NCI-H2171 (cell line): ENCODE data around the gene TUBG1.
"Not testable (repeated sequence)": the region's sequence is repeated elsewhere in the genome, so short reads cannot be mapped to it uniquely, and the experiment has no call there.

Experiments used
- DNase-seq: peaks from one replicate; lab custom pipeline; 2025; lab: John Stamatoyannopoulos, UW

Gene TUBG1

DNA sequence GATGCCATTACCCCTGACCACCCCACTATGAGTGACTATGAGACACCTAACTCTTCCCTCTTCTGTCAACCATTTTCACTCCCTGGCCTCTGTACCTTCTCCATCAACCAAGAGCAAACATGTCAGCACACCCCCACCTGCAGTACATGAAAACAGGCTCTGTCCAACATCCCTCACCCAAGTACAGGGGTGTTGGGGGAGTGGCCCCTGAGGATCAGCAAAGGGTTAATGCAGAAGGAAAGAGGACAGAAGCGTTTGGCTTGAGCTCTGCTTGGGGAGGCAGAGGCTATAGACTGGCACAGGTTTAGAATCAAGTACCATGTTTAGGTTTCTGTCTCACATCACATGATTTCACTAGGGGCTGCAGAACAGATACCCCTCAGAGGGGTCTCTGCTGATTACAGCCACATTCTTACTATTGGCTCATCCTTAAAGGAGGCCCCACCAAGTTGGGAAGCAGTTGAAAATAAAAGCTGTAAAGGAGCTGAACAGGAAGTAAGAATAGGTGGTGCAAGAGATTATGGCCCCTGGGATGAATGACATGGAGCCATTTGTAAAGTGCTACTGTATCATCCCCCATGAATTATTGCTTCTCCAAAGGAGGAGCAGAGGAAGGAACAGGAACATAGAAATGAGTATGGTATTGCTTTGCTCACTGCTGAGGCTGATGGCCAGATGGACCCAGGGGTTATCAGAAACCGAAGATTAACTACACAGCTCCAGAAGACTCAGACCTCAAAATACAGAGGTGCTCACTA lies 29.5 kb upstream of the TUBG1 start:
- DNase-seq = no peak

- no peak for DNase-seq
These were observed 27.7 kb upstream of the TUBG1 start for GRCh38 chr17:42581744-42582270.

DNA sequence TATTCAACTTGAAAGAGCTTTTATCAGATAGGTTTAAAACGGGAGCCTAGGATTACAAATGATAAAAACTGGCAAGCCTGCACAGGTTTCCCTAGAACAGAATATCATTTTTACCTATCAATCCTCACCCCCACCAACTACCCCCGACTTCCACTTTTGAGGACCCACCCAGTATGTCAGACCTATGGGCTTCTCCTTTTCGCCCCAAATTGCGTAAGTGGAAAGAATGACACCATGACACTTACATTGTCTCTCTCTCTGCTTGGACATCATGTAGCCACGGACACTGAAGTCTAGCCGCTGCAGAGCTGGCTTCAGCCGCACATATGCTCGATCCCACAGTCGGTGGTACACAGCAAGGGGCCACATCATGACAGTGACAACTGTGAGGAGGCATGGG lies 24.6 kb upstream of the TUBG1 start:
- no peak for DNase-seq

DNA sequence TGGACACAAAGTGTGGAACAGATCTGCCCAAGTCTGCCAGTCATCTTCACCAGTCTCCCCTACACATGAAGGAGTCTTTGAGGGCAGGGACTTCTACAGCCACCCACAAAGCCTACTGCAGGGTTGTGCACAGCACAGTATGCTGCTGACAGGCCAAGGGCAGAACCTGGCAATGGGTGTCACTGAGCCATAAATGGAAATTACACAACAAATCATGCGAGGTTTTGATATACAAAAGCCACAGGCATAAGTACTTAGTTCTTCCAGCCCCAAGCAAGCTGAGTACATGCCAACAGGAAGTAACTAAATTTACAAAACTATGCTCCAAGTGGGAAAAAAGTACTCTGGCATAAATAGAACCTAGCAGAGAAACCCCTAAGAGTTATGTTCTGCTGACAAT lies 24.1 kb upstream of the TUBG1 start:
- no peak for DNase-seq

GRCh38 chr17:42586514-42587230 lies 22.8 kb upstream of the TUBG1 start:
- DNase-seq = no peak

DNA sequence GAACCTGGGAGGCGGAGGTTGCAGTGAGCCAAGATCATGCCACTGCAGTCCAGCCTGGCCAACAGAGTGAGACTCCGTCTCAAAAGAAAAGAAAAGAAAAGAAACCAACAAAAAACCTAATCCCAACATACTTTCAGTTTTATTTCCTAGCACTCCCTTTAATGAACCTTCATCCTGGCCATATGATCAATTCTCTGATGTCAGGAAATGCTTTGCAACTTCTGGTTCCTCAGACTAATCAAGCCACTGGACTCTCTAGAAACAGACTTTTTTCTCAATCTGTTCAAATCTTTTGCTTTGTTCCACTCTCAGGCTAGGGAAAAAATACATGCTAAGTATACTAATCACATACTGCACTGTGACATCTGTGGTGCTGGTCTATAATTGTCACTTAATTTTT lies 18.6 kb upstream of the TUBG1 start:
- DNase-seq = no peak

DNA sequence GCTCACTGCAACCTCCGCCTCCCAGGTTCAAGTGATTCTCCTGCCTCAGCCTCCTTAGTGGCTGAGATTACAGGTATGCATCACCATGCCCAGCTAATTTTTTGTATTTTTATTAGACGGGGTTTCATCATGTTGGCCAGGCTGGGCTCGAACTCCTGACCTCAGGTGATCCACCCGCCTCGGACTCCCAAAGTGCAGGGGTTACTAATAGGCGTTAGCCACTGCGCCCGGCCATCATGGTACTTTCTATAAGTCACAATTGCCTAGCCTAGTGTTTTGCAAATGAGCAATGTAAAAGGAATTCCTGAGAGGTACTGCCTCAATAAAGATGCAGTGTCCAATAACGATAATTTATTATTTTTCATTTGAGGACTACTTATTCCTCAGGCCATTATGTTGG lies 18.1 kb upstream of the TUBG1 start:
- no peak for DNase-seq

DNA sequence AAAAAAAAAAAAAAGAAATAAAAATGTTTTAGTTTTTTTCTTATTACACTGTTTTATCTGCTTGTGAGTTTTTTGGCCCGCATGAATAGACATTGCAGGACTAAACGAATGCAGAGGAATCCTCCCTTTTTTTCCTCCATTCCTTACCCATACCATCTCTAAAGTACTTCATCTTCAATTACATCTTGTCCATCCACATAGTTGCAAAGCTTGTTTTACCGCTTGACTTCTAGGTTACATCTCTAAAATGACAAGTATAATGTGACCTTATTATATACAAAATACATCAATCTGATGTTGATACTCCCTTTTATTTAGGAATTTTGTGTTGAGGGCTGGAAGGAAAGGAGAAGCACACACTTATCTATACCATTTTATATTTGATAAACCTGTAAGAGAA lies 13.1 kb upstream of the TUBG1 start:
- DNase-seq = no peak

DNA sequence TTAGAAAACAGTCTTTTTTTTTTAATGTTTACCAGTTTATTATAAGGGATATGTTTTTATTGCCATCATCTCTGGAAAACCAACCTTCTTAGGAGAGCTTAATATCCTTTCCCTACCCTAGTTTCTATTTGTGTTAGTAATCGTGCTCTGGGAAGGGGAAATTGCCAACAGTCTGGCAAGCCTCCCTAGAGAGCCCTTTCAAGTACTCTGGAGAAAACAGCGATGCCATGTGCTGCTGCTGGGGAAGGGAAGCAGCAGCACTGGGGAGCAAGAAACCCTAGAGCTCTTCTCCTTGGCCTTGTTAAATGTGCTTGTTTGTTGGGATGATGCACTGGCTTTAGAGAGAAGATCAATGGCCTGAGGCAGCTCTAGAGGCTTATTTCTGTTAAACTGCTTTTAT lies 10.6 kb upstream of the TUBG1 start:
- peak; percentile 86 for DNase-seq

GRCh38 chr17:42603318-42603717 lies 6.2 kb upstream of the TUBG1 start:
- no peak for DNase-seq

- no peak for DNase-seq
These were observed 1.7 kb upstream of the TUBG1 start for GRCh38 chr17:42607769-42608168.

DNA sequence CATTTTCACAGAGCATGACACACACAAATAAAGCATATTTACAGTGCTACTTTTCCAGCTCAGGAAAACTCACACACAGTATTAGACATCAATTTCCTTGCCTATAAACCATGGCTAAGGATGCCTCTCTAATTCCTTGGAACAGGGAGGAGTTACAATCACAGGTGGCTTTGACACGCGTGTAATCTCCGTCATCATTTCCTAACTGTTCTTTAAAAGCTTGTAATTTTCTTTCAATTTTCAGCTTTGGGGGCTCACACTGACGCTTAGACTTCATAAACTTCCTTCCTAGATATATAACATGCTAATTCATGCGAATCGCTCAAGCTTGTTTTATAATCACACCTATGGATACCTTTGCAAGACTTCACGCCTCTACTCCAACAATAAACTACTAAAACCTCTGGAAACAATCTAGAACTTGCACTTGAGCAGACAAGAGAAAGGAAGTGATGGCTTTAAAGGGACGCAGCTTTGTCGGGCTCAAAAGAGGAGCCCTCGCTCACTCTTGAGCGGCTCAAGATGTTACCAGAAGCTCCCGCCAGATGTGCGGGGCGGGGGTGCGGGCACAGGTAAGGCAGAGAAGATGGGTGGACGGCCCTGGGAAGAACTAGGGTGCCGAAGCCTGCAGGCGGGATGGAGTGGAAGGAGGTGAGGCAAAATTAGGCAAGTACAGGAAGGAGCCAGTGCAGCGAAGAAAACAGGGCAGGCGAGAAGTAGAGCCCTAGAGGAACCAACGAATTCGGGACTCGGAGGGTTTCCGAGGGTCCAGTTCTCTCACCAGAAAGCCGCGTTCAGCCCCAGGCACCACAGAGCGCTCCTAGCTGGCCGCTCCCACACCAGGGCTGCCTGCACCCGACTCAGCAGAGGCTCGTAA lies 940 bp upstream of the TUBG1 start:
- no peak for DNase-seq

- not testable (repeated sequence) for DNase-seq
These were observed 625 bp downstream of the TUBG1 start for GRCh38 chr17:42609814-42610801.

DNA sequence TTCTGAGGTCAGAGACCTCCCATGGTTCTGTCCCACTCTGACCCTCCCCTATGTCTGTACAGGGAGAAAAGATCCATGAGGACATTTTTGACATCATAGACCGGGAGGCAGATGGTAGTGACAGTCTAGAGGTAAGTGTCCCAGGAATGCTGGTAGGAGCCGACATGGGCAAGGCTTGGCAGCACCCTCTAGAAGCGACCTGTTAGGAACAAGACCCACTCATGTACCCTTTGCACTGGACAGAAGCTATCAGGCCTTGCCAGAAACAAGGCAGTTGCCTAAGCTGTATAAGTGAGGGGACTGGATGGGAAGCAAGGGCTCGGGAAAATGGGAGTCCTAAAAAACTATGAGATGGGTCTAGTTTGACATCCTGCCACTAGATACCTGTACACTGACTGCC lies 2.5 kb downstream of the TUBG1 start:
- DNase-seq = no peak

DNA sequence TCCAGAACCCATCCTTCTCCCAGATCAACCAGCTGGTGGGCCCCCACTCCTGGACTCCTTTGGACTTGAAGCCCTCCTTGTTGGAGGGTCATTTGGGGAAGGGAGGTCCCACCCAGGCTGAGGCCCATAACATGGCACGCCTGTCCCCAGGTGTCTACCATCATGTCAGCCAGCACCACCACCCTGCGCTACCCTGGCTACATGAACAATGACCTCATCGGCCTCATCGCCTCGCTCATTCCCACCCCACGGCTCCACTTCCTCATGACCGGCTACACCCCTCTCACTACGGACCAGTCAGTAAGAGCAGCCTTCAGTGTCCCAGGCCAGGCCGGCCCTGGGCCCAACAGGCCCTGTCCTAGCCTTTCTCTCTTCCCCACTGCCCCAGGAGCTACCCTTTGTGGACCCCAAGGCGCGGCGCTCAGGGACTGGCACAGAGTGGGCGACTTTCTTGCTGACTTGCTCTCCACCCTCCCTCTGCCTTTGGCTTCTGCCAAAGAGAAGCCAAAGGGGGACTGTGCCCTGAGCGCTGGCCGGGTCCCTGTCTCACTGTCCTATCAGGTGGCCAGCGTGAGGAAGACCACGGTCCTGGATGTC lies 4.3 kb downstream of the TUBG1 start:
- no peak for DNase-seq

- no peak for DNase-seq
These were observed 8.5 kb downstream of the TUBG1 start for GRCh38 chr17:42617956-42618431.

GRCh38 chr17:42618442-42619150 lies 9.1 kb downstream of the TUBG1 start:
- DNase-seq = no peak

DNA sequence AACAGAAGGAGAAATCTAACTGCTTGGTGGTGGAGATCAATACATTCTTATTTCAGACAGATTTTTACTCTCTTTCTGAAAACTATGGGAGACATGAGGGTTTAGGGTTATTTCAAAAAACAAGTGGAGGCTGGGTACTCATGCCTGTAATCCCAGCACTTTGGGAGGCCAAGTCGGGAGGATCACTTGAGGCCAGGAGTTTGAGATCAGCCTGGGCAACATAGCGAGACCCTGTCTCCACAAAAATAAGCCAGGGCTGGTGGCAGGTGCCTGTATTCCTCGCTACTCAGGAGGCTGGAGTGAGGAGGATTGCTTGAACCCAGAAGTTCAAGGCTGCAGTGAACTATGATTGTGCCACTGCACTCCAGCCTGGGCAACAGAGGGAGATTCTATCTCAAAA lies 12.5 kb downstream of the TUBG1 start:
- DNase-seq = not testable (repeated sequence)

GRCh38 chr17:42623271-42623670 lies 13.8 kb downstream of the TUBG1 start:
- DNase-seq = no peak
